OCI-LY3 (cell line): Measurements from ENCODE around the gene SLC29A3.

Source experiments
- CTCF ChIP-seq: fragments of 200-600, 300-600 bp; sonication (generic); IDR thresholded peaks from 2 replicates; pipeline ENCODE4 v1.5.1; 2014; ENCODE audit warnings: antibody characterized with exemption, low read length, low read depth
- EZH2phosphoT487 ChIP-seq: fragments of 200-600 bp; shearing (Covaris generic); IDR thresholded peaks from 2 replicates; pipeline ENCODE4 v1.6.1; 2018; ENCODE audit warnings: antibody characterized with exemption, mixed run types, low read depth

- TF ChIP-seq CTCF (no peak), EZH2phosphoT487 (no peak)
Measured at GRCh38 chr10:71337219-71337701, 18.2 kb downstream of the SLC29A3 start.
